ENCODE results near the gene GPANK1. TPM values are rescaled to one million over a fixed set of nuclear protein-coding genes. Genes with fewer than 3 reads are reported as not detected.

The GPANK1 gene
- total and polyA plus RNA-seq, 9 of the 15 experiments (the other 6 are each of a cell fraction or from before 2014, with no cell fraction given): 32.2 to 111 (median 46.3) TPM

DNA sequence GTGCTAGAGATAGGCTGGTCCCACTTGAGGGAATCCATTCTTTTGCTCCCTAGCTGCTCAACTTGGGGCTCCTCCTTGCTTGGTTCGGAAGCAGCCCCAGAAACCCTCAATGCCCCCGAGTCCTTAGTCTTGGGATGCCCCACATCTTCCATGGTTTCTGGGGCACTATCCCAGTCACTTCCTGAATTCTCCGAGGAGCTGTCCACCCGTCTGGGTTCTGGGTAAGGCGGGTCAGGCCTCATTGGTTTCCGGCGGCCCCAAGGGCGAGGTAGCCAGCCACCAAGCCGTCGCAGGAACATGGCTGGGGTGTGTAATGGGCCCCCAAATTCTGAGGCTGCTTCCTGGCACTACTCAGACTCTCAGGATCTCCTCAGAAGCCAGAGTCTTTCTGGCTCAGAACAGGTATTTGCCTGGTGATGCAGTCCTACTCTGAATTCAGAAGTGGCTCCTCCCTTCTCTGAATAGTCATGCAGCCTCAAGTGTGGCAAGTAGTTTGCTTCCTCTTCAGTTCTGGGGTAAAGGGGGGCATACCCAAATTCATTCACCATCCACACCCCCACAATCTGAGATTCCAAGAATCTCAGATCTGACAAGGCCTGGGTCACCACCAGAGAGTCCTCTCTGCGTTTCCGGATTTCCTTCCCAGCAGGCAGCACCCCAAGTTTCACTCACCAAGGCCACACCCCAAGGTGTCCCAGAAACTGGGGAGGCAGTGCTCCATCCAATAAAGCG, 5.0 kb downstream of the GPANK1 start (continued):
- TF ChIP-seq, protein P1, sequence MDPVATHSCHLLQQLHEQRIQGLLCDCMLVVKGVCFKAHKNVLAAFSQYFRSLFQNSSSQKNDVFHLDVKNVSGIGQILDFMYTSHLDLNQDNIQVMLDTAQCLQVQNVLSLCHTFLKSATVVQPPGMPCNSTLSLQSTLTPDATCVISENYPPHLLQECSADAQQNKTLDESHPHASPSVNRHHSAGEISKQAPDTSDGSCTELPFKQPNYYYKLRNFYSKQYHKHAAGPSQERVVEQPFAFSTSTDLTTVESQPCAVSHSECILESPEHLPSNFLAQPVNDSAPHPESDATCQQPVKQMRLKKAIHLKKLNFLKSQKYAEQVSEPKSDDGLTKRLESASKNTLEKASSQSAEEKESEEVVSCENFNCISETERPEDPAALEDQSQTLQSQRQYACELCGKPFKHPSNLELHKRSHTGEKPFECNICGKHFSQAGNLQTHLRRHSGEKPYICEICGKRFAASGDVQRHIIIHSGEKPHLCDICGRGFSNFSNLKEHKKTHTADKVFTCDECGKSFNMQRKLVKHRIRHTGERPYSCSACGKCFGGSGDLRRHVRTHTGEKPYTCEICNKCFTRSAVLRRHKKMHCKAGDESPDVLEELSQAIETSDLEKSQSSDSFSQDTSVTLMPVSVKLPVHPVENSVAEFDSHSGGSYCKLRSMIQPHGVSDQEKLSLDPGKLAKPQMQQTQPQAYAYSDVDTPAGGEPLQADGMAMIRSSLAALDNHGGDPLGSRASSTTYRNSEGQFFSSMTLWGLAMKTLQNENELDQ (CRISPR knock-in tag; IDR thresholded peaks at IDR 0.05; ENCODE audit: borderline replicate concordance): no peak
- TF ChIP-seq ZNF644 (tag; IDR thresholded peaks at IDR 0.05; ENCODE audit: low read depth) (no peak; the same call in 1 of the 2 replicates), HNRNPLL (IDR thresholded peaks at IDR 0.05; ENCODE audit: low read depth, low read length, poor library complexity, severe bottlenecking) (no peak), HMG20B (CRISPR knock-in tag; IDR thresholded peaks at IDR 0.05) (no peak), KDM4B (IDR thresholded peaks at IDR 0.05; ENCODE audit: borderline replicate concordance in 2 of 2, low read depth in 1 of 2) (no peak), RUNX1 (IDR thresholded peaks at IDR 0.05; ENCODE audit: low read depth) (no peak), PRPF4 (IDR thresholded peaks at IDR 0.05; ENCODE audit: insufficient read depth, low read depth, low read length, poor library complexity, severe bottlenecking) (no peak), CAMTA2 (CRISPR knock-in tag; conservative IDR thresholded peaks at IDR 0.05) (no peak), ZNF764 (CRISPR knock-in tag; IDR thresholded peaks at IDR 0.05; ENCODE audit: low read depth) (no peak), STAT5A (IDR thresholded peaks at IDR 0.05; ENCODE audit: borderline replicate concordance, low read length) (peak; percentile 41; the same call in 1 of the 2 replicates), KDM5B (IDR thresholded peaks at IDR 0.05; ENCODE audit: insufficient replicate concordance, low read depth, low read length) (no peak), IRF2 (CRISPR knock-in tag; IDR thresholded peaks at IDR 0.05) (no peak), MTA3 (IDR thresholded peaks at IDR 0.05; ENCODE audit: borderline replicate concordance) (no peak), ZNF133 (CRISPR knock-in tag; IDR thresholded peaks at IDR 0.05) (no peak), DIDO1 (tag; IDR thresholded peaks at IDR 0.05; ENCODE audit: low read depth) (no peak), ZNF311 (CRISPR knock-in tag; IDR thresholded peaks at IDR 0.05) (no peak), FUS (optimal IDR thresholded peaks at IDR 0.05; ENCODE audit: low read depth, low read length) (no peak), MIER1 (IDR thresholded peaks at IDR 0.05; ENCODE audit: low read depth) (peak; percentile 91), DACH1 (IDR thresholded peaks at IDR 0.05; ENCODE audit: partially characterized antibody) (no peak), ZC3H8 (IDR thresholded peaks at IDR 0.05) (0 out of 2 replicates have a peak, but pooled peaks have one; percentile 64), PHF8 (IDR thresholded peaks at IDR 0.05; ENCODE audit: borderline replicate concordance, low read length) (no peak), POLR2B (IDR thresholded peaks at IDR 0.05; ENCODE audit: low read depth, partially characterized antibody) (no peak), FOXA1 (IDR thresholded peaks at IDR 0.05; ENCODE audit: borderline replicate concordance) (no peak), CXXC5 (CRISPR knock-in tag; IDR thresholded peaks at IDR 0.05) (no peak), ELF2 (CRISPR knock-in tag; IDR thresholded peaks at IDR 0.05) (peak; percentile 87)
- TF ChIP-seq, protein P2, sequence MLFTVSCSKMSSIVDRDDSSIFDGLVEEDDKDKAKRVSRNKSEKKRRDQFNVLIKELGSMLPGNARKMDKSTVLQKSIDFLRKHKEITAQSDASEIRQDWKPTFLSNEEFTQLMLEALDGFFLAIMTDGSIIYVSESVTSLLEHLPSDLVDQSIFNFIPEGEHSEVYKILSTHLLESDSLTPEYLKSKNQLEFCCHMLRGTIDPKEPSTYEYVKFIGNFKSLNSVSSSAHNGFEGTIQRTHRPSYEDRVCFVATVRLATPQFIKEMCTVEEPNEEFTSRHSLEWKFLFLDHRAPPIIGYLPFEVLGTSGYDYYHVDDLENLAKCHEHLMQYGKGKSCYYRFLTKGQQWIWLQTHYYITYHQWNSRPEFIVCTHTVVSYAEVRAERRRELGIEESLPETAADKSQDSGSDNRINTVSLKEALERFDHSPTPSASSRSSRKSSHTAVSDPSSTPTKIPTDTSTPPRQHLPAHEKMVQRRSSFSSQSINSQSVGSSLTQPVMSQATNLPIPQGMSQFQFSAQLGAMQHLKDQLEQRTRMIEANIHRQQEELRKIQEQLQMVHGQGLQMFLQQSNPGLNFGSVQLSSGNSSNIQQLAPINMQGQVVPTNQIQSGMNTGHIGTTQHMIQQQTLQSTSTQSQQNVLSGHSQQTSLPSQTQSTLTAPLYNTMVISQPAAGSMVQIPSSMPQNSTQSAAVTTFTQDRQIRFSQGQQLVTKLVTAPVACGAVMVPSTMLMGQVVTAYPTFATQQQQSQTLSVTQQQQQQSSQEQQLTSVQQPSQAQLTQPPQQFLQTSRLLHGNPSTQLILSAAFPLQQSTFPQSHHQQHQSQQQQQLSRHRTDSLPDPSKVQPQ (CRISPR knock-in tag; IDR thresholded peaks at IDR 0.05; ENCODE audit: borderline replicate concordance): no peak
